ENCODE data around the gene SLC44A5. TPM values are rescaled to one million over a fixed set of nuclear protein-coding genes. Genes with fewer than 3 reads are reported as not detected.

SLC44A5 gene
- polyA plus RNA-seq, 3 donors: not detected

DNA sequence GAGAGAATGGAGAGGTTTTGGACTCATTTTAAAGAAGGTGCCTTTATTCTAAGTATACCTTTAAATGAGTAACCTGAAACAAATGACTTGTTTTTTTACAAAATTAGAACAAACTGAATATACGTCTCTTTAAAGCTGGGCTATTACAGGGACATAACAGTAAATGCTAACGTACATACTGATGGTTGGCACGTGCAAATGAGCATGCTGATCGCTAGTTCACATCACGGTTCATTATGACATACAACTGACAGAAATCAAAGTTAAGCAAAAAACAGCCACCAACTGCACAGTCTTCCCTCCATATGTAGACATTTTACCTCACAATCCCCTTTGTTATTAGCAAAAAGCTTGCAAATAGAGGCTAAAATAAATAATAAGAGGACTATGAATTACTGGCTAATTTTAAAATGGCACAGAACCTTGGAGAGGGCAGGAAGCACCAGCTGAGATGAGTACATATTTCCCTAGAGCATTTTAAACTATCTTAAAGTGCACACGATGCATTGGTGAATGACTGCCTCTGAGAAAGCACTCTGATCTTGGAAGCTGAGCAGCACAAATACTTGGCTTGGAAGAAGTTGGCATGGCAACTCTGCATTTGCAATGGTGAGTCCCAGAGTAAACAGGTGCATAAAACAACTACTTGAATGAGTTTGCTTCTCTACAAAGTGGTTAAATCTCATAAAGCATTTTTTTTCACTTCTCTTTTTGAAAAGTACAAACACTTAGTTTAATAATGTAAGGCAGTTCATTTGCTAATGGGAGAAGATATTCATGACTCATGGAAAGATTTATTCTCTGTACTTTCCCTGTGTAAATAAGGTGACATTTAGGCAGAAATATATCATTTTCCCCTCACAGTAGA, 272.1 kb downstream of the SLC44A5 start:
- no peak overlapping the region for H2AFZ ChIP-seq (ENCODE audit: insufficient read depth, low read depth, low read length, poor library complexity, severe bottlenecking)
- intact Hi-C loops (cut with micrococcal nuclease): no loop called here
- Mint-ChIP-seq H3K4me3 (no peak overlapping the region), H3K27me3 (ENCODE audit: low read depth in 3 of 3) (peaks cover 0 to 2% (median 1%) of the 10 kb centered on the region in 3 donors), H3K9me3 (peaks cover 0 to 3% (median 0%) of the 10 kb centered on the region in 7 donors), H3K27ac (no peak overlapping the region), H3K4me1 (no peaks in the 10 kb centered on the region), H3K36me3 (no peaks in the 10 kb centered on the region)
- DNase-seq: no peak
- no peaks in the 10 kb centered on the region for H3K79me2 ChIP-seq (ENCODE audit: insufficient read depth, low read length)
- no peak overlapping the region for H3K4me3 ChIP-seq (replicated peaks in 1 of 3; ENCODE audit: low read depth in 2 of 3, low read length in 3 of 3)
- no peak overlapping the region for H3K4me2 ChIP-seq (replicated peaks; ENCODE audit: extremely low read depth, low read length, poor library complexity, severe bottlenecking)
- H3K36me3 ChIP-seq (replicated peaks in 1 of 2; ENCODE audit: control insufficient read depth in 1 of 2, insufficient read depth in 2 of 2, low read length in 2 of 2): no peaks in the 10 kb centered on the region
- WGBS (ENCODE audit: insufficient coverage): 100% methylated on average over 5 of the region's 6 CpGs
- H3K4me1 ChIP-seq (ENCODE audit: control insufficient read depth in 1 of 2, insufficient read depth in 2 of 2, low read length in 2 of 2): no peaks in the 10 kb centered on the region
- H4K20me1 ChIP-seq (ENCODE audit: insufficient read depth, low read length): no peaks in the 10 kb centered on the region
- H3K27me3 ChIP-seq (ENCODE audit: control insufficient read depth in 2 of 2, insufficient read depth in 2 of 2, low read length in 2 of 2): no peaks in the 10 kb centered on the region
- no peak overlapping the region for H3K27ac ChIP-seq (ENCODE audit: low read depth in 1 of 2, low read length in 2 of 2)
- TF ChIP-seq, protein P1, sequence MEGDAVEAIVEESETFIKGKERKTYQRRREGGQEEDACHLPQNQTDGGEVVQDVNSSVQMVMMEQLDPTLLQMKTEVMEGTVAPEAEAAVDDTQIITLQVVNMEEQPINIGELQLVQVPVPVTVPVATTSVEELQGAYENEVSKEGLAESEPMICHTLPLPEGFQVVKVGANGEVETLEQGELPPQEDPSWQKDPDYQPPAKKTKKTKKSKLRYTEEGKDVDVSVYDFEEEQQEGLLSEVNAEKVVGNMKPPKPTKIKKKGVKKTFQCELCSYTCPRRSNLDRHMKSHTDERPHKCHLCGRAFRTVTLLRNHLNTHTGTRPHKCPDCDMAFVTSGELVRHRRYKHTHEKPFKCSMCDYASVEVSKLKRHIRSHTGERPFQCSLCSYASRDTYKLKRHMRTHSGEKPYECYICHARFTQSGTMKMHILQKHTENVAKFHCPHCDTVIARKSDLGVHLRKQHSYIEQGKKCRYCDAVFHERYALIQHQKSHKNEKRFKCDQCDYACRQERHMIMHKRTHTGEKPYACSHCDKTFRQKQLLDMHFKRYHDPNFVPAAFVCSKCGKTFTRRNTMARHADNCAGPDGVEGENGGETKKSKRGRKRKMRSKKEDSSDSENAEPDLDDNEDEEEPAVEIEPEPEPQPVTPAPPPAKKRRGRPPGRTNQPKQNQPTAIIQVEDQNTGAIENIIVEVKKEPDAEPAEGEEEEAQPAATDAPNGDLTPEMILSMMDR (IDR thresholded peaks at IDR 0.05): no peak
- H3K9ac ChIP-seq (ENCODE audit: insufficient read depth, low read length, poor library complexity, severe bottlenecking): no peak overlapping the region
- no peaks in the 10 kb centered on the region for H3K9me3 ChIP-seq (replicated peaks in 1 of 2; ENCODE audit: control insufficient read depth in 1 of 2, insufficient read depth in 1 of 2, low read length in 2 of 2)

DNA sequence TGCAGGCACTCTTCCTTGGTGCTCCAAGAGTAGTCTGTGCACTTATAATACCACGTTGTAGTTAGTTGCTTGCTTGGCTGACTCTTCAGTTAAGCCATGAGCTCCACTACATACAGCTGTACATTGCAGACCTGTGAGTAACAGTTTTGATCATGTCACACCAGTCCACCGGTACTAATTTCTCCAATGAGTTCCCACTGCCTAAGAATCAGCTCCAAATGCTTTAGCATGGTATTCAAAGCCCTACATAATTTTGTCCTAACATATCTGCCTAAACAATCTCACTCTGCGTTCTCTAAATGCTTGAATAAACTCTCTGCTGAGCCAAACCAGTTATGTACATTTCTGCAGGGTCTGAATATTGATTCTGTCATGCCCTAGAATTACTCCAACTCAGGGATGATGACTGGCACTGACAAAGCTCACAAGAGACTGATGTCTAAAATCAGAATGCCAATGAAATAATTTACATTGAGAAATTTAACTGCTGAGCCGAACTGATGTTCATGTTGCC, 276.0 kb downstream of the SLC44A5 start:
- Histone ChIP-seq H3K27ac (ENCODE audit: low read depth in 1 of 2, low read length in 2 of 2) (no peak overlapping the region), H3K4me2 (replicated peaks; ENCODE audit: extremely low read depth, low read length, poor library complexity, severe bottlenecking) (no peak overlapping the region), H2AFZ (ENCODE audit: insufficient read depth, low read depth, low read length, poor library complexity, severe bottlenecking) (no peak overlapping the region), H3K79me2 (ENCODE audit: insufficient read depth, low read length) (no peaks in the 10 kb centered on the region), H3K4me1 (ENCODE audit: control insufficient read depth in 1 of 2, insufficient read depth in 2 of 2, low read length in 2 of 2) (no peaks in the 10 kb centered on the region), H3K9me3 (replicated peaks in 1 of 2; ENCODE audit: control insufficient read depth in 1 of 2, insufficient read depth in 1 of 2, low read length in 2 of 2) (no peaks in the 10 kb centered on the region), H3K36me3 (replicated peaks in 1 of 2; ENCODE audit: control insufficient read depth in 1 of 2, insufficient read depth in 2 of 2, low read length in 2 of 2) (no peaks in the 10 kb centered on the region), H3K27me3 (ENCODE audit: control insufficient read depth in 2 of 2, insufficient read depth in 2 of 2, low read length in 2 of 2) (no peaks in the 10 kb centered on the region), H3K9ac (ENCODE audit: insufficient read depth, low read length, poor library complexity, severe bottlenecking) (no peak overlapping the region), H4K20me1 (ENCODE audit: insufficient read depth, low read length) (no peaks in the 10 kb centered on the region), H3K4me3 (replicated peaks in 1 of 3; ENCODE audit: low read depth in 2 of 3, low read length in 3 of 3) (no peak overlapping the region)
- Mint-ChIP-seq H3K36me3 (no peaks in the 10 kb centered on the region), H3K4me3 (no peak overlapping the region), H3K27me3 (ENCODE audit: low read depth in 3 of 3) (no peaks in the 10 kb centered on the region), H3K4me1 (no peaks in the 10 kb centered on the region), H3K27ac (no peak overlapping the region), H3K9me3 (no peaks in the 10 kb centered on the region)
- 100% methylated on average over 2 of the region's 4 CpGs for WGBS (ENCODE audit: insufficient coverage)
- intact Hi-C loops (cut with micrococcal nuclease): no loop called here
- DNase-seq: no peak
- TF ChIP-seq, protein P1 (IDR thresholded peaks at IDR 0.05): no peak
